K562 (cell line): ENCODE measurements around the gene CCR7. TPM values are rescaled to one million over a fixed set of nuclear protein-coding genes. Genes with fewer than 3 reads are reported as not detected.

Experiments used
- ATAC-seq: fragments of 200-7000 bp; cut with Tn5 transposase; 3 replicates; pipeline ENCODE4 v1.9.1; 2020; ENCODE audit warnings: moderate library complexity
- BruUV-seq: library from RNA; stranded (reverse); fragments of 400-500 nt; replicated peaks from 2 replicates; lab custom pipeline; 2021; lab: Mats Ljungman, UMichigan
- CTCF ChIA-PET: fragments of 300-600 bp; formaldehyde crosslinking; extraction: SDS; loops from one replicate; lab custom pipeline; 2021; ENCODE audit warnings: low intra/inter-chr PET ratio; lab: Yijun Ruan, JAX
- POLR2A ChIA-PET: fragments of 300-600, 350-650 bp; sonication (Branson Sonifier 250); formaldehyde crosslinking; extraction: SDS; loops from one replicate; lab custom pipeline; 2021; ENCODE audit warnings: antibody characterized with exemption, inconsistent platforms; lab: Yijun Ruan, JAX
- DNase-seq, 4 experiments: peaks; one replicate each; pipeline versions ENCODE4 v3.0.0 to v3.0.0-alpha.2; 2011 to 2018; ENCODE audit warnings: low spot score in 3 of 4, mixed read lengths in 3 of 4; ENCODE audit errors: extremely low read depth in 1 of 4
- FAIRE-seq: peaks from 2 replicates; lab custom pipeline; 2011; peaks lifted over from hg19 to GRCh38; lab: Jason Lieb, UNC
- H2AFZ ChIP-seq: 2 replicates; pipeline ENCODE4 v1.6.0; 2011; ENCODE audit warnings: low read depth, low read length, control low read depth, inconsistent platforms
- H3K27ac ChIP-seq: fragments of 200-600 bp; 3 replicates; pipeline ENCODE4 v1.8.0; 2011; ENCODE audit warnings: low read depth, mild to moderate bottlenecking, control low read depth, inconsistent platforms, low read length, moderate library complexity, mixed read lengths; ENCODE audit errors: extremely low read depth
- H3K27me3 ChIP-seq, 2 experiments: fragments of 300-600 bp in 1 of 2; 2 replicates in 1 of 2; 3 replicates in 1 of 2; pipeline versions ENCODE4 v1.6.0 to v1.8.0; 2011; ENCODE audit warnings: inconsistent platforms in 2 of 2, low read length in 2 of 2, mild to moderate bottlenecking in 1 of 2, mixed read lengths in 1 of 2, moderate library complexity in 1 of 2; ENCODE audit not compliant: control insufficient read depth in 2 of 2, insufficient read depth in 2 of 2
- H3K36me3 ChIP-seq: fragments of 300-600 bp; 3 replicates; pipeline ENCODE4 v1.8.0; 2011; ENCODE audit warnings: mild to moderate bottlenecking, low read length, inconsistent platforms; ENCODE audit not compliant: control insufficient read depth, insufficient read depth
- H3K4me1 ChIP-seq, 2 experiments: fragments of 200-600 bp in 1 of 2; replicated peaks in 1 of 2; 2 replicates in 1 of 2; 3 replicates in 1 of 2; pipeline versions ENCODE4 v1.5.1 to v1.8.0; 2011; ENCODE audit warnings: inconsistent platforms in 2 of 2, low read length in 2 of 2, mild to moderate bottlenecking in 1 of 2, mixed read lengths in 1 of 2, moderate library complexity in 1 of 2; ENCODE audit not compliant: control insufficient read depth in 2 of 2, insufficient read depth in 2 of 2
- H3K4me2 ChIP-seq: 2 replicates; pipeline ENCODE4 v1.6.1; 2011; ENCODE audit warnings: low read length, control low read depth, inconsistent platforms, mixed read lengths; ENCODE audit not compliant: insufficient read depth
- H3K4me3 ChIP-seq: fragments of 200-600 bp; sonication (generic), shearing (Covaris generic); 2 replicates; pipeline ENCODE4 v1.5.1; 2016; ENCODE audit warnings: control low read depth, inconsistent platforms
- H3K79me2 ChIP-seq: fragments of 200-600 bp; 3 replicates; pipeline ENCODE4 v1.8.0; 2011; ENCODE audit warnings: low read length, inconsistent platforms; ENCODE audit not compliant: control insufficient read depth, insufficient read depth
- H3K9ac ChIP-seq, 2 experiments: 2 replicates each; pipeline versions ENCODE4 v1.6.0 to v1.6.1; 2011; ENCODE audit warnings: low read depth in 2 of 2, low read length in 2 of 2, control low read depth in 1 of 2, inconsistent platforms in 1 of 2, mild to moderate bottlenecking in 1 of 2, mixed read lengths in 1 of 2; ENCODE audit not compliant: insufficient read depth in 1 of 2
- H3K9me1 ChIP-seq: one replicate; pipeline ENCODE4 v1.6.0; 2011; ENCODE audit warnings: inconsistent platforms, mild to moderate bottlenecking, low read length, moderate library complexity; ENCODE audit not compliant: control insufficient read depth, insufficient read depth
- H3K9me3 ChIP-seq: replicated peaks from 2 replicates; pipeline ENCODE4 v1.5.1; 2011; ENCODE audit warnings: low read depth, low read length, inconsistent platforms; ENCODE audit not compliant: control insufficient read depth, insufficient read depth
- H4K20me1 ChIP-seq: replicated peaks from 2 replicates; pipeline ENCODE4 v1.6.1; 2011; ENCODE audit warnings: low read length, inconsistent platforms, mixed read lengths; ENCODE audit not compliant: control insufficient read depth, insufficient read depth
- HDAC6 ChIP-seq: IDR thresholded peaks from 2 replicates; pipeline ENCODE4 v1.6.1; 2012; ENCODE audit warnings: low read depth, mild to moderate bottlenecking, control low read depth, inconsistent platforms, low read length, moderate library complexity
- JUNB ChIP-seq: fragments of 450-650 bp; formaldehyde crosslinking; conservative IDR thresholded peaks from 2 replicates; pipeline ENCODE4 v1.4.0; 2020; ENCODE audit warnings: mild to moderate bottlenecking
- KDM2B ChIP-seq: fragments of 250-450 bp; sonication (Bioruptor Pico); IDR thresholded peaks from 2 replicates; pipeline ENCODE4 v1.8.0; 2021; ENCODE audit warnings: mild to moderate bottlenecking, moderate library complexity
- MLX ChIP-seq, 2 experiments: fragments of 450-650 bp in 1 of 2; sonication (generic) in 1 of 2; formaldehyde crosslinking; conservative IDR thresholded peaks; 2 replicates each; pipeline versions ENCODE4 v1.4.0 to v1.8.1; 2020 to 2022; ENCODE audit warnings: mild to moderate bottlenecking in 1 of 2, missing genetic modification reagents in 1 of 2
- POLR2AphosphoS5 ChIP-seq: IDR thresholded peaks from 2 replicates; pipeline ENCODE4 v1.6.1; 2011; ENCODE audit warnings: mild to moderate bottlenecking, low read depth, low read length, moderate library complexity; ENCODE audit not compliant: control insufficient read depth, insufficient read depth
- SIX5 ChIP-seq, 2 experiments: IDR thresholded peaks; 2 replicates each; pipeline ENCODE4 v1.6.1; 2011; ENCODE audit warnings: low read length in 2 of 2, borderline replicate concordance in 1 of 2, low read depth in 1 of 2, mild to moderate bottlenecking in 1 of 2, moderate library complexity in 1 of 2; ENCODE audit not compliant: insufficient read depth in 1 of 2
- SRSF9 ChIP-seq: fragments of 200-400 bp; formaldehyde crosslinking; IDR thresholded peaks from 2 replicates; pipeline ENCODE4 v1.6.1; 2017; ENCODE audit warnings: low read depth, low read length, borderline replicate concordance
- STAG1 ChIP-seq: sonication (generic); formaldehyde crosslinking; IDR thresholded peaks from 2 replicates; pipeline ENCODE4 v1.5.0; 2020; ENCODE audit warnings: missing genetic modification reagents, borderline replicate concordance
- ZNF766 ChIP-seq: fragments of 200-800 bp; sonication (Bioruptor generic); conservative IDR thresholded peaks from 2 replicates; pipeline ENCODE4 v1.6.1; 2016; ENCODE audit warnings: missing genetic modification characterization, missing compliant biosample characterization
- WGBS: fragments of 100-300 bp; shearing (Covaris generic); methylation state at CpG from one replicate; pipeline ENCODE4 v1.1.6; 2016; ENCODE audit warnings: low coverage, mixed read lengths; ENCODE audit not compliant: insufficient coverage; ENCODE audit errors: missing lambda C conversion rate; 5-methylcytosine and 5-hydroxymethylcytosine counted together
- in situ Hi-C: fragments of 300-500 bp; cut with MboI; formaldehyde crosslinking; loops from 4 replicates; pipeline ENCODE4 v1.15.0; 2018; ENCODE audit warnings: inconsistent platforms, mixed read lengths
- intact Hi-C: fragments of 100-400 bp; cut with micrococcal nuclease; formaldehyde crosslinking; loops from 2 replicates; pipeline ENCODE4 v1.14.2; 2022
- polyA plus RNA-seq, 8 experiments: library from polyadenylated mRNA; depleted of rRNA in 4 of 8; stranded (reverse) in 5 of 8; unstranded in 3 of 8; fragments of >200 nt; fragmentation: Nextera tagmentation in 2 of 8; fragmentation: Illumina TruSeq in 1 of 8; extraction: Ambion mirVana in 2 of 8; extraction: Trizol in 1 of 8; gene quantifications; 2 replicates each; pipeline versions ENCODE4 v1.2.1 to v1.2.3, GENCODE V29; 2011 to 2014; ENCODE audit warnings: inconsistent platforms in 1 of 8, missing spikeins in 1 of 8
- total RNA-seq, 7 experiments: library from RNA; depleted of rRNA in 6 of 7; stranded (reverse); fragments of >200 nt in 6 of 7; fragmentation: Illumina TruSeq in 2 of 7; extraction: Trizol in 2 of 7; gene quantifications; 2 replicates each; pipeline versions ENCODE4 v1.2.1 to v1.2.3, GENCODE V29; 2011 to 2021; ENCODE audit warnings: low replicate concordance in 1 of 7

The CCR7 gene
- total and polyA plus RNA-seq, 9 of the 15 experiments (the other 6 are each of a cell fraction or from before 2014, with no cell fraction given) = 0.14 to 1.4 (median 0.56) TPM

GRCh38 chr17:40606548-40607353 is 41.5 kb upstream of the CCR7 start:
- no peak overlapping the region for H3K27ac ChIP-seq
- H3K9me1 ChIP-seq = no peaks in the 10 kb centered on the region
- no peaks in the 10 kb centered on the region for H3K4me1 ChIP-seq
- no peak overlapping the region for H3K9ac ChIP-seq
- no peak overlapping the region for H2AFZ ChIP-seq
- ATAC-seq (0 out of 3 replicates have a peak, but pooled peaks have one; percentile 32), DNase-seq (no peak), FAIRE-seq (no peak)
- POLR2A ChIA-PET = no interaction called here
- no peaks in the 10 kb centered on the region for H4K20me1 ChIP-seq
- no peaks in the 10 kb centered on the region for H3K79me2 ChIP-seq
- H3K9me3 ChIP-seq = no peaks in the 10 kb centered on the region
- TF ChIP-seq SIX5 (IDR thresholded peaks at IDR 0.05; ENCODE audit: borderline replicate concordance in 1 of 2, insufficient read depth in 1 of 2, low read depth in 1 of 2, low read length in 2 of 2) (no peak), JUNB (no peak), MLX (CRISPR knock-in tag; conservative IDR thresholded peaks at IDR 0.05) (no peak), SRSF9 (no peak), STAG1 (CRISPR knock-in tag) (no peak), POLR2AphosphoS5 (no peak), HDAC6 (no peak), ZNF766 (CRISPR knock-in tag) (no peak), KDM2B (CRISPR knock-in tag) (no peak)
- no TSS peak for BruUV-seq
- H3K27me3 ChIP-seq = peaks cover 6 to 32% of the 10 kb centered on the region in 2 experiments; a peak in 4 of 5 replicates
- no peaks in the 10 kb centered on the region for H3K36me3 ChIP-seq
- in situ Hi-C loops (loop anchor here (25.0 kb wide), 1 partner anchor 1056 kb away; no protein-coding TSS in a partner anchor), intact Hi-C loops (no loop called here)
- 8% methylated on average over 10 of the region's 10 CpGs for WGBS
- CTCF ChIA-PET = interaction anchor here (0.6 kb wide), 1 partner anchor 311 kb away, joined by 4 read pairs; no protein-coding TSS in a partner anchor
- H3K4me3 ChIP-seq = no peak overlapping the region
- no peak overlapping the region for H3K4me2 ChIP-seq
